ENCODE results near the gene MRO. TPM values are rescaled to one million over a fixed set of nuclear protein-coding genes. Genes with fewer than 3 reads are reported as not detected.
"Not testable (repeated sequence)": the region's sequence is repeated elsewhere in the genome, so short reads cannot be mapped to it uniquely, and the experiment has no call there.

The MRO gene
- total RNA-seq, 1 donor from 2014 or later, result under 0.01 TPM

DNA sequence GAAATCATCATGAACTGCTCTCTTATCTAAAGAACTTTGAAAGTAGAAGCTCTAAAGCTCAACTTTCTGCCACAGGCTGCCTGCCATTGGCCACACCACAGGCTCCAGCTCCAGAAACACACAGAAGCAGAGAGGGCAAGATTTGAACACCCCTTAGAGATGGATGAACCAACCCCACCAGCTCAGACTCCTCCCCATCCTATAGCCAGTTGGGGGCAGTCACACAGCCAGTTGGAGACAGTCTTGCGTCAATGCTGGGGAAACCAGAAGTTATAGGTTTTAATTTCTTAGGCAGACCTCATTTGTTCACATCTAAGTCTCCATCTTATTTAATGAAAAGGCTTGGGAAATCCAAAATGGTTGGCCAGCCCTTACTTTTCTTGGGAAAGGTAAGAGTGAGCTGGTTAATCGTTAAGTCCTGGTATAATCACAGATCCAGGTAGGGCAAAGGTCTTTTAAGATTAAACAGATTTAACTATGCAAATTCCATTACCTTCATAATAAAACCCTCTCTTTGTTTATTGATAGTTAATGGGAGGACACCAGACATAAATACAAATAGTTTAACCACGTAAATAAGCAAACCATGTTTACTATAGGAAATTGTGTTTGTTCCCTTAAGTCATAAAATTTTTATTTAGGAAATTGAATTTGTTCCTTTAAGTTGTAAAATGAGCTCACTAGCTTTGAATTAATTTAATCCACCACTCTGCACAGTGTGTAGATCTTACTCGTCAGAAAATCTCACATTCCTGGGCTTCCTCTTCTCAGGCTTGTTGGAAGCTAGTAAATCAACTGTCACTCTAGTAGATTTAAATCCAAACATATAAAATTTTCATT is 28.0 kb downstream of the MRO start:
- DNase-seq, result no peak

DNA sequence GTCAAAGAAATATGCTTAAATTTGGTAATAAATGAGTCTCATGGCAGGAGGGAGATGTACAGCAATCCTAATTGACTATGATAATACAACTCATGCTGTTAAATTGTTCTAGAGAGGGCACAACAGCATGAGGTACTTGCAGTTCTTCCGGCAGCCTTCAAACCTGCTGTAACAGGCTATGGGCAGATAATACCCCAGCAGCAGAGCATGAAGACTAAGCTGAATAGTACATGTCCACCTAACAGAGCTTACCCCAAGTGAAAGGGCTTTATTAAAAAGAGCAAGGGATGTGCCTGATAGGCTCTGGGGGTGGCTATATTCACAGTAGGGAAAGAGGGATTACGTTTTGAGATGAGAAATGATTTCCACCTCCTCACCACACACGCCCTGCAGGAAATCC is 28.9 kb downstream of the MRO start:
- no peak for DNase-seq

DNA sequence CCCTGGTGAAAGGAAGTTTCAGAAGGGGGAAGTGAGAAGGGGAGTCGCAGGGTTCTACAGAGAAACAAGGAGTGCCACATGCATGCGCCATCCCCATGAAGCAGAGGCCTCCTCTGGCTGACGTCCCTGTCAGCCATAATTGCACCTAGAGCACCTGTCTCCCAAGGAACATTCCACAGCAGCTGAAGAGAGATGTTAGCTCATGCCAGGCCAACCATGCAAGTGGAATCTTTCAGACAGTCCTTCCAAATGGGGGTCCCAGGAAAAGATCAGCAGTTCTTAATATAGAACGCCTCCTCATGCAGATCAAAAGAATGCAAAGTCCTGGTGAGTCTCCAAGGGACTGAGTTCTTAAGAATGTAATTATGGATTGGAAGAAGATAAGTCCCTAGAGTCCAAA is 29.6 kb downstream of the MRO start:
- no peak for DNase-seq

DNA sequence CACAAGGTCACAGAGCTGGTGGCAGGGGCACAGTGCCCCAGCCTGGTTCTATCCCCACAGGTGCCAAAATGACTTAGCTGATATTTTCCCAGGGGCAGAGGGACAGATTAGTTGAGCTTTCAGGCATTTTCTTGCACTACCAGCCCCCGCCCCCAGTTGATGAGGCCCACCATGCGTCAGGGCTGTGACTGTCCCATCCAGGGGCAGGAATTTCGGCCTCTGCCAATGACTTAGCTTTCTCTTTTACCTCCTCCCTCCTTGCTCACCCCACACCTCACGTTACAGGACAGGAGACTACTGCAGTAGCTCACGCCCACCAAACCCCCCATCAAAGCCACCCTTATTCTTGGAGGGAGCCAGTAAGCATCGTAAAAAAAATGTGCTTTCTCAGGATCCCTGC is 31.5 kb downstream of the MRO start:
- no peak for DNase-seq

DNA sequence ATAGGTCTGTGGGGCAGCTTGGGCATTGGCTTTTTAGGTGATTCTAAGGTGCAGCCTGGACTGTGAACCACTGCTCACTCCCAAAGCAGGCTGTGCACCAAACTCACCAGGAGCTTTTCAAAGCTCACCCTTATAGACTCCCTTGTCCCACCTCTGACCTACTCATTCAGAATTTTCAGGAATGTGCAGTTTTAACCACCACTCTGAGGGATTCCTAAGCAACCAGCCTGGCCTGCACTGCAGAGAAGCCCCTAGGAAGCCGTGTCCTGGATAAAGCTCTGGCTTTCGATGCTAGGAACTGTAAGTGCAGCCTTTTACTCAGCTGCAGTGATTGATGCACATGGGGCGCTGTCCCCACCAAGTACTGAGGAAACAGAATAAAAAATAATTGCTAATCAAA is 33.0 kb downstream of the MRO start:
- no peak for DNase-seq

DNA sequence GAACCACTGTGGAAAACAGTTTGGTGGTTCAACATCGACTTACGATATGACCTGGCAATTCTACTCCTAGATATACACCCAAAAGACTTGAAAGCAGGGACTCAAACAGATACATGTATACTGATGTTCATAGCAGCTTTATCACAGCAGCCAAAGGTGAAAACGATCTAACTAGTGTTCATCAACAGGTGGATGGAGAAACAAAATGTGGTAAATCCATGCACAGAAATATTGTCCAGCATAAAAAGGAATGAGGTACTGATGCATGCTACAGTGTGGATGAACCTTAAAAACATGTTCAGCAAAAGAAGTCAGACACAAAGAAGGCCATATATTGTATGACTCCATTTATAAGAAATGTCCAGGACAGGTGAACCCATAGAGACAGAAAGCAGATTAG is 36.3 kb downstream of the MRO start:
- no peak for DNase-seq

DNA sequence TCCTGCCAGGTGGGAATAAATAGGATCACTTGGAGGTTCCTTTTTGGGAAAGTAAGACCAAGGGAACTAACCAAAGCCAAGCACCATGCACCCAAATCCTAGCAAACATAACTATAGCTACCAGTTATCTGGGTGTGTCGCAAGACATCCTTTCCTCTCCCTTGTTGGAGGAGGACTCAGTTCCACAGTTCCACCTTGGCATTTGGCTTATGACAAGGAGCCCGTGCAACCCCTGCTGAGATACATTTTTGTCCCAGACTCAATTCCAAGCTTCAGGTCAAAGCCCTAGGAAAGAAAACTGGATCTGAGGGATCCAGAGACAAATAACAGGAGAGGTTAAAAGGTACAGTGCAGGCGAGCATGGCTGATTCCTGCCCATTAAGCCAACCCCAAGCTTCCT is 40.8 kb downstream of the MRO start:
- DNase-seq, result not testable (repeated sequence)

DNA sequence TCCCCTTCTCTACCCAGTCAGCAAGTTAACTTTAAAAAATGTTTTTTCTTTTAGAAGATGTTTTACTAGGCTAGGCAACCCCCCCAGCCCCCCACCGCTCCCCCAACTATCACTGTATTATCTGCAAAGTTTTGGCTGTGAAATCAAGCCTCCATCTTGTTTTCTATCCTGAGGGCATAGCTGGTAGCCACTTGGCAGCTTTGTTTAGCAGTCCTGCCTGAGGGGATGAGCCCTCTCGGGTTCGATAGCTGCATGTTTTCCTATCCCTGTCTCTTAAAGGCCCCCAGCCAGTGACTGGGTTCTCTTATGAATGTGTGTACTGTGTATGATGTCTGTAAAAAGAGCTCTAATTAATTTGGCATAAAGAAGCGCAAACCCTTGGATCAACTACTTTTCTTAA is 43.4 kb downstream of the MRO start:
- no peak for DNase-seq

DNA sequence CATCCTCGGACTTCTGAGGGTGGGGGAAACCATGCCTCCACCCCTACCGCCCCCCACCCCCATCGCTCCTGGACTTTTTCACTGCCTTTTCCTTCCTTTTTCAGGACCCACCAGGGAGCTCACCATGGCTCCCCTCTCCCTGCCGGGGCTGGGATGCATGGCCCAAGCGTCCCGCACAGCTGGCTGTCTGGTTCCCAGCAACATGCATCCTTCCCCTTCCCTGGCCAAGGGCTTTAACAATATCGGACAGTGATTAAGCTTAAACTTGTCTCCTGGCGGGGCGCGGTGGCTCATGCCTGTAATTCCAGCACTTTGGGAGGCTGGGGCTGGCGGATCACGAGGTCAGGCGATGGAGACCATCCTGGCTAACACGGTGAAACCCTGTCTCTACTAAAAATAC is 44.1 kb downstream of the MRO start:
- DNase-seq, result no peak

DNA sequence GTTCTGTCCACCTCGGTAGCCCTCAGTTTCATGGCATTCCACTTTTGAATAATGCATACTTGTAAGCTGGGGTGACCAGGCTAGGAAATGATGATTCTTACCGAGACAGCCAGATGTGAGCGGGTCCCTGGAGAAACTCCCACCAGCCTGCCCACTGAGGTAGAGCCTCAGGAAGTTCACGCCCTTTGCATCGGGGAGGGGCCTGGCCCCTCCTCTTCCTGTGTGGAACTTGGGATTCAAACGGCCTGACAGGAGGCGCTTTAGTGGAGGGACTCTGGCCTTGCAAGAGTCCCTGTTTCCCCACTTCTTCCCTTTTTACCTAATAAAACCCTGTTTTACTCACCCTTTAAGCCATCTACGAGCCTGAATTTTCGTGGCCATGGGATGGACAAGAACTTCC is 44.6 kb downstream of the MRO start:
- no peak for DNase-seq

DNA sequence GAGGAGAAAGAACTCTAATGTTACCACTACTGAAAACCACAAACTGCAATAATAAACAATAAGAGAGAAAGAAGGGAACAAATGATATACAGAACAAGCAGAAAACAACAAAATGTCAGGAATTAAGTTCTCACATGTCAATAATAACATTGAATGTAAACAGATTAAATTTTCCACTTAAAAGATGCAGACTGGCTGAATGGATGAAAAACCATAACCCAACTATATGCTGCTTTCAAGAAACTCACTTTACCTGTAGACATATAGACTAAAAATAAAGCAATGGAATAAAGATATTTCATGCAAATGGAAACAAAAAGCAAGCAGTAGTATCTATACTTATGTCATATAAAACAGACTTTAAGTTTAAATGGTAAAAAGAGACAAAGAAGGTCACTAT is 50.4 kb downstream of the MRO start:
- no peak for DNase-seq

DNA sequence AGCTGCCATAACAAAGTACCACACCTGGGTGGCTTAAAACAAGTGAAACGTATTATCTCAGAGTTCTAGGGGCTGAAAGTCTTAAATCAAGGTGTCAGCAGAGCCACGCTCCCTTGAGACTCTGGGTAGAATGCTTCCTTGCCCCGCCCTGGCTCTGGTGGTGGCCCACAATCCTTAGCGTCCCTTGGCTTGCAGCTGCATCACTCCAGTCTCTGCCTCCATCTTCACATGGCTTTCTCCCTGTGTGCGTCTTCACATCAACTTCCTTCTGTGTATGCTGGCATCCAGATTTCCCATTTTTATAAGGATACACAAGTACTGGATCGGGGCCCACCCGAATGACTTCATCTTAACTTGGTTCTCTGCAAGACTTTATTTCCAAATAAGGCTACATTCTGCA is 62.5 kb downstream of the MRO start:
- no peak for DNase-seq

DNA sequence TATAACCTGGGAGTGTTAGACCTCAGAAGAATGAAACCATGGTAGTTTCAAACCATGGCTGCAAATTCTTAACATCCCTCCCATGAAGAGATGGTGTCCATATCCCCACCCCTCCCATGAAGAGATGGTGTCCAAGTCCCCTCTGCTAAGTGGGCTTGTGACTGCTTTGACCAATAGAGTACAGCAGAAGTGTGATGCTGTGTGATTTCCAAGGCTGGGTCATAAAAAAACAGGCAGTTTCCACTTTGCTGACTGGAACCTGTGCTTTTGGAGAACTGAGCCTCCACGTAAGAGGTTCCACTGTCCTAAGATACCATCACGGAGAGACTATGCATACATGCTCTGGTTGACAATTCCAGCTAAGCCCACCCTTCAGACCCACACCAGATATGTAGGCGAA is 65.5 kb downstream of the MRO start:
- DNase-seq, result no peak

DNA sequence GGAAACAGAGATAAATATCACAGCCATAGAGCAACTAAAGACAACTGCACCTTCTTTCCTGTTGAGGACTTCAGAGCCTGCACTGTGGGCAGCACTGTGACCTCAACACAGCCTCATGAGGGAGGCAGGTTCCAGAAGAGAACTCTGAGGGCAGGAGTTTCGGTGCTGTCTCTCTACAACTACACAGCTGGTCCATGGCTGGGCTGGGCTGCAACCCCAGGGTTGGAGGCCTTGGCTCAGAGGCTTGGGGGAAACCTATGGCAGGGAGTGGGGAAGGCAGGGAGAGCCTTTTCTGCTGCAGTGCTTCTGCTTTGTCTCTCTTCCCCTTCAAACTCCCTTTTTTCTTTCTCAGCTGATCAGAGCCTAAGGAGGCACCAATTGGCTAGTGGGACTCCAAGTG is 66.5 kb downstream of the MRO start:
- DNase-seq, result no peak

DNA sequence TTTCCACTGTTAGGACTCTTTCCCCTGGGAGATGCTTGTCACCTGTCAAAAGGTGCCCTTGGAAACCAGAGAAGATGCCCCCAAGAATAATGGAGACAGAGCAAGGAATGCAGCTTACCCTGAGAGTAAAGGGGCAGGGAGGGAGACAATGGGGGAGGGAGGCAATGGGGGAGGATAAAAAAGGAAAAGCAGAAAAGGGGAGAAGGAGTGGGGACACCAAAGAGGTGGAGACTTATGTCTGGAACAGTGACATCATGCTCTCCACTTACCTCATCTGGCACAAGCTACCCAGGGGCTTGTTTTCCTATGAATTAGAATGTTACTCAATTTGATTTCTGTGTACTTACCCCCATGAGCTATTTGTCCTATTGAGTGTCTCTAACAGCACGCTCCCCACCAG is 67.9 kb downstream of the MRO start:
- DNase-seq, result no peak

DNA sequence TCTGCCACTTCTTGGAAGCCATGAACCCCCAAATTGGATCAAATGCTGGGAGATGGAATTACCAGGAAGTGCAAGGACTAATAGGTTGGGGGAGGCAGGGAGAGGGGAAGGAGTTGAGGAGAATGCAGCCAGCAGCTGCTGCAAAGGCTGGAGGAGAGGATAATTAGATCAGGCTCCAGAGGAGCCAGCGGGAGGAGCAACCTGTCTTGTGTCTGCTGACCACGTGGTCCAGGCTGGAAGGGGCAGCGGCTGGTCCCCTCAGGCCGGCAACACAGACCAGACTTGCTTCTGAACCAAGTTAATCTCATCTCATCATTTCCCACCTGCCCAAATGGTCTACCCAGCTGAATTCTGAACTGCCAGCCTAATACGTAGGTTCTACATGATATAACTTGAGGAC is 68.3 kb downstream of the MRO start:
- no peak for DNase-seq

DNA sequence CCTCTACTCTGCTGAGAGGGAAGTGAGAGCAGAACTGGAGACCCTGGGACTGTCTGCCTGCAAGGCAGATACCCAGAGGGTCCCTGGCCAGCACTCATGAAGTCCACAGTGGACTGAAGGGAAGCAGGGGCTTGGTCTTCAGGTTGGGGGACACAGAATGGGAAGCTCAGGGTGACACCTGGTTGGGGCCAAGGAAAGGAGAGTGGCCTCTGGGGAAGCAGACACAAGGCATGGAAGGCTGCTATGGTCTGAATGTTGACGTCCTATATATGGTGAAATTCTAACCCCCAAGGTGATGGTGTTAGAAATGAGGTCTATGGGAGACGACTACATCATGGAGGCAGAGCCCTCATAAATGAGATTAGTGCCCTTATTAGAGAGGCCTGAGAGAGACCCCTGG is 69.3 kb downstream of the MRO start:
- no peak for DNase-seq

DNA sequence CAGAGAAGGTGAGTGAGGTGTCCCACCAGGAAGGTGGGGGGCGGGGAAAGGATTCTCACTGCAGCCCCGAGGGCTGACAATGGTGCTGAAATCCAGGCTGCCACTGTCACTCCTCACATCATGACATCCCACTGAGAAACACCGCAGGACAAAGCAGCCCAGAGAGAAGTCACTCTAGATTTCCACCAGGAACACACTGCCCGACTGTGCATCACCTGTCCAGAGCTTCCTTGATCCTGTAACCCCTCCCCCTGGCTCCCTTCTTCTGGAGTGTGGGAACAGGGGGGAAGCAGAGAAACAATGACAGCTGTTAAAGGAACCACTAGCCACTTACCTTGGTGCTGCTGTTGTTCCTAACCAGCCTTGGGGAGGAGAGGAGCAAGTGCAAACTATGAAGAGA is 69.9 kb downstream of the MRO start:
- DNase-seq, result no peak

DNA sequence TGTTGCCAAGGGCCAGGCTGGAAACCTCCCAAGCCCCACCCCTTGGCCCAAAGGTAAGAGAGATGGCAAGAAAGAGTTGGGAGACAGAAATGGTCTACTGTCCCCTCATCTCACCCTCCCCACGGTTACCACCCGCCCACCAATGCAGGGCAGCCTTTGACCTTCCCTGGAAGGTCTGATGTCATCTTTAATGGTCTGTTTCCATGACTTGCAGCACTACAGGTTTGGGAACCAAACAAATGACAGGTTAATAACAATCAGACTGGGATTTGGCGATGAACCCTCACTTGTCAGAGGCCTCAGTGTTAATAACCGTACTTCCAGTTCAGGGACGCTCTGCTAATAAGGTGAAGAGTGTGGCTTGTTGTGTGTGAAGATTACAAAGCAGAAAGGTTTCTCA is 70.4 kb downstream of the MRO start:
- DNase-seq, result no peak

DNA sequence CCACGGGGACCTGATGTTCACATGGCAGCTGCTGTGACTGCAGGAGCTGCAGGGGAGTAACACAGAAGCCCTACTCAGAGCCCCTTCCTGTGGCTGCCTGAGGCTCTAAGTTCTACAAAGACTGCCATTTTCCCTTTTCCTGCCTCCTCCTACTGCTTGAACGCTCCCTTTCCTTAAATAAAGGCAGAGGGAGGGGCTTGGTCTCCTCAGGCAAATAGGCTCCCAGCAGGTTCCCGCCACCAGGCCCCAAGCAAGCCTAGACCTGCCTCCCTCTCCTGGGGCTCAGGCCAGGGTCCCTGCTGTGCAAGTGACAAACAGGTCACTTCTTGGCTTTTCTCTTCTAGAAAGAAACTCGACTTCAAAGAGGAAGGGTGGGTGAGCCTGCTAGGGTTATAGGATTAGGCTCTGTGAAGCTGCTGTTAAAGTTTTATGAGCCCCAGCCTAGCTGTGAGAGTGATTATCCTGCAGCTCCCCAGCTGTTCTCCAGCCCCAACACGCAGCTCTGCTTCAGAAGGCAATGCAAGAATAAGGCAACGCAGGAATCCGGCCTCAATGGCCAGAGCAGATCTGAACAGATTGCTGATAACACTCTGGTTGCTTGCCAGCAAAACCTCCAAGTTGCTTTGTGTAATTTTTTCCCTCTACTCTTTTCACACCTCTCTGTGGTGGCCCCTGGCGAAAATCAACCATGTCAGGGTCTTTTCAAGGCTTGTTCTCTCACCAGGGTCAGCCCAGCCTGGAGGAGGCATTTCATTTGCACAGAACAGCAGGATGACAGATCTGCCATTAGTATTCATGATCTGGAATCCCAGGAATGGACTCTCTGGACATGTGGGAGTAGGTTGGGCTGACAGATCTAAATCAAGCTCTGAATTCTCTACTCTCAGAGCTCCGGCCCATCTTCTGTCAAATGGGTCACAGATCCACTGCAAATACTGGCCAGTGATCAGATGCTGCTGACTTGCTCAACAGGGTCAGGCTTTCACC is 71.3 kb downstream of the MRO start:
- DNase-seq, result no peak

DNA sequence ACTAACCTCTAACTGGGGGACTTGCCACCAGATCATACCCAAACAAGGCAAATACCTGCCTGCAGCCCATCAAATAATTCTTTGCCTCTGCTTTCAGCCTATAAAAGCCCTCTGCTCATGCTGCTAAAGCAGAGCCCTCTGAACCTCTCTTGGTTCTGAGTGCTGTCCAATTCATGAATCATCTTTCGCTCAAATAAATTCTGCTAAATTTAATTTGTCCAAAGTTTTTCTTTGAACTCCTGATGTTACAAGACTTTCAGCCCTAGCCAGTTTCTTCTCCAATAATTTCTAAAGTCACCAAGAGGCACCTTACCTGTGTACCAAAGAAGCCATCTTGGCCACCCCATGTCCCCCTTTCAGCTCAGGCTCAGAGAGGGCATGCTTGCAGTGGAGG is 72.0 kb downstream of the MRO start:
- no peak for DNase-seq

DNA sequence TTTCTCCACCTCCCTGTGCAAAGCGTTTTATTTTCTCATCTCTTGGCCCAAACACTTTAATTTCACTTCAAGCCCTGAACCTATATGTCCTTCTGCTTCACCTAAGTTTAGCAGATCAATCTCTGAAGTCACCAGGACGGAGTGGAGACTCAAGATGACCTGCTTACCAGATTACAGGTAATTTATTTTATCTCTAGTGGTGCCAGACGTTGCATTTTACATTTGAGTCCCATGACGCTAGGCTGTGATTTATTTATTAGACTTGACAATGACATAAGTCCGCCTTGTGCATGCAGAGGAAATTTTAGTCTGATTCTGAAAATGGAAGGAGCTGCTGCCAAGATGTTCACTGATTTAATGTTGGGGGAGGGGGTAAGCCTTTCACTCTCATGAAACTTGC is 73.9 kb downstream of the MRO start:
- no peak for DNase-seq
